Measurements from ENCODE around the gene BRINP1.

- TF ChIP-seq CTCF (IDR thresholded peaks at IDR 0.05) (no peak), TCF7L2 (IDR thresholded peaks at IDR 0.05; ENCODE audit: low read depth, low read length) (no peak), POLR2AphosphoS5 (IDR thresholded peaks at IDR 0.05; ENCODE audit: low read depth, low read length) (no peak)
Measured at GRCh38 chr9:119185298-119185697, 183.9 kb downstream of the BRINP1 start.

Measured in Panc1 (cell line).